ENCODE results near the gene HACD1.

GRCh38 chr10:17547060-17547459 lies 70.1 kb downstream of the HACD1 start:
- TF ChIP-seq POLR2A (IDR thresholded peaks at IDR 0.05; ENCODE audit: low read length) (no peak), GATA1 (IDR thresholded peaks at IDR 0.05; ENCODE audit: low read depth, low read length) (no peak)

Measured in erythroblast (primary cell).